CD4-positive, alpha-beta T cell treated with Interleukin-2 at 100 ng/mL for 4 hours (primary cell): Measurements from ENCODE around the gene RFPL4AL1.
"Not testable (repeated sequence)": the region's sequence is repeated elsewhere in the genome, so short reads cannot be mapped to it uniquely, and the experiment has no call there.

ENCODE experiments used
- DNase-seq: peaks from one replicate; pipeline ENCODE4 v3.0.0-alpha.2; 2020; ENCODE audit warnings: low spot score

RFPL4AL1 gene

DNA sequence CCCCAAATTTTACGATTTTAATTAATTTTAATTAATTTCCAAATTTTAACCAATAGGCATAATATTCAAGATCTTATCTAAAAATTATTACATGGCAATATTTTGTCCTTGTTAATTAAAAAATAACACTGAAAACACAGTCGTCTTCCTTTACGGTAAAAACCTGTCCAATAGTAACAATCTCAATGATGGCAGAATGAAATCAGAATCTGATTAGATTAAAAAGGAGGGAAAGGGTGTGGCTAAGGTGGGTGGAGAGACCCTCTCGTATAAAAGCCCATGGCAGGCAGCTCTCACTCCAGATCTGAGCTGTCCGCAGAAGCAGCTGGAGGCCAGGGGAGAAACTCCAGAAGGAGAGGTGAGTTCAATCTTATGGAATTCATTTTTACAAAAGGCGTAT, at the start of gene RFPL4AL1:
Gene RFPL4AL1, plus strand, starts transcription at position 301 of the 400 bp plus-strand sequence. CDS start 2,687 bp downstream, outside the sequence.
- DNase-seq = not testable (repeated sequence)

GRCh38 chr19:55720214-55720746, 48.6 kb upstream of the RFPL4AL1 start:
- no peak for DNase-seq

GRCh38 chr19:55720801-55721200, 48.1 kb upstream of the RFPL4AL1 start:
- no peak for DNase-seq

- no peak for DNase-seq
Measured at GRCh38 chr19:55723491-55723890, 45.4 kb upstream of the RFPL4AL1 start.

- DNase-seq = not testable (repeated sequence)
Measured at GRCh38 chr19:55730378-55730777, 38.5 kb upstream of the RFPL4AL1 start.

GRCh38 chr19:55738302-55738701, 30.6 kb upstream of the RFPL4AL1 start, which contains the start of gene NLRP9:
Gene NLRP9, minus strand, starts transcription at chr19:55738402. Its CDS starts 28 bp downstream, at chr19:55738374.
- no peak for DNase-seq

- DNase-seq = no peak
Measured at GRCh38 chr19:55750715-55751114, 18.2 kb upstream of the RFPL4AL1 start.

DNA sequence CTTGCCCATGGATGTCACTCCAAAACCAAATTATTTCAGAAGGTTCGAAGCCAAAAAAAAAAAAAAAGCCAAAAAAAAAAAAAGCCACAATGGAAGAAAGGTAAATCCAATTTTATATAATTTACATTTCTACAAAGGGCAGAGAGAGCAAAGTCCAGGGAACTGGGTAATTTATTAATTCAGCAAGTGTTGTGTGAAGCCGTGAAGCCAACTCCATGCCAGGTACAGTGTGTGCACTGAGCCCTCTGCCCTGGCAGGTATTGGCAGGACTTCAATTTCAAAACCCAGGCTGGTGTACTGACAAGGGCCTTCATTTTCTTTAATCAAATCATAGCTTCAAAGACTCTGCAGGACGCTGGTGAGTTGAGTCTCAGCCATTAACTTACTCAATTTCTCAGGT, 15.5 kb upstream of the RFPL4AL1 start:
- DNase-seq = no peak

DNA sequence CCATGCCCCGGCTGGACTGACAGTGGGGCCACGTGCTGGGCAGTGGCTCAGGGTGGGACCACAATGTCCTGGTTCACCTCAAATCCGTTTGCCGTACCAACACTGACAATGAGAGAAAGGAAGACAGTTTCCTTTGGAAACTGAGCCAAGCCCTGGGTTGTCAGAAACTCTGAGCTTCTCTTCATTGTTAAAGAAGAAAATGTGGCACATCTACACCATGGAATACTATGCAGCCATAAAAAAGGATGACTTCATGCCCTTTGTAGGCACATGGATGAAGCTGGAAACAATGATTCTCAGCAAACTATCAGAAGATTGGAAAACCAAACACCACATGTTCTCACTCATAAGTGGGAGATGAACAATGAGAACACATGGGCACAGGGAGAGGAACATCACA, 12.1 kb upstream of the RFPL4AL1 start:
- DNase-seq = not testable (repeated sequence)

DNA sequence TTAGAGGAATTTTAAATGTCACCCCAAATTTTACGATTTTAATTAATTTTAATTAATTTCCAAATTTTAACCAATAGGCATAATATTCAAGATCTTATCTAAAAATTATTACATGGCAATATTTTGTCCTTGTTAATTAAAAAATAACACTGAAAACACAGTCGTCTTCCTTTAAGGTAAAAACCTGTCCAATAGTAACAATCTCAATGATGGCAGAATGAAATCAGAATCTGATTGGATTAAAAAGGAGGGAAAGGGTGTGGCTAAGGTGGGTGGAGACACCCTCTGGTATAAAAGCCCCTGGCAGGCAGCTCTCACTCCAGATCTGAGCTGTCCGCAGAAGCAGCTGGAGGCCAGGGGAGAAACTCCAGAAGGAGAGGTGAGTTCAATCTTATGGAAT, 10.1 kb upstream of the RFPL4AL1 start, which contains the start of gene RFPL4A:
Gene RFPL4A, plus strand, starts transcription at position 301 of the 400 bp plus-strand sequence. CDS start 2,704 bp downstream, outside the sequence.
- not testable (repeated sequence) for DNase-seq

- no peak for DNase-seq
Measured at GRCh38 chr19:55766466-55766865, 2.5 kb upstream of the RFPL4AL1 start.

DNA sequence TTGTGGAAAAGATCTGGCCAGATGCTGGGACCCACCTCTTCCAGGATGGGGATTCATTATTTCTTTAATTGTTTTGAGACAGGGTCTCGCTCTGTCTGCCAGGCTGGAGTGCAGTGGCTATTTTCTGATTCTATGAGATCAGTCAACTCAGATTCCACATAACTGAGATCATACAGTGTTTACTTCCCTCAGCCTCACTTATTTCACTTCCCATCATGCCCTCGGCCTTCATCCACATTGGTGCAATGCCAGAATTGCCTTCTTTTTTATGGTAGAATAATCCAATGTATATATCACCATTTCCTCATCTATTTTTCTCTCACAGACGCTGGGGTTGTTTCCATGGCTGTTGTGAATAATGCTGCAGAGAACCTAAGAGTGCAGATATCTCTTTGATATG, 714 bp downstream of the RFPL4AL1 start:
- not testable (repeated sequence) for DNase-seq

DNA sequence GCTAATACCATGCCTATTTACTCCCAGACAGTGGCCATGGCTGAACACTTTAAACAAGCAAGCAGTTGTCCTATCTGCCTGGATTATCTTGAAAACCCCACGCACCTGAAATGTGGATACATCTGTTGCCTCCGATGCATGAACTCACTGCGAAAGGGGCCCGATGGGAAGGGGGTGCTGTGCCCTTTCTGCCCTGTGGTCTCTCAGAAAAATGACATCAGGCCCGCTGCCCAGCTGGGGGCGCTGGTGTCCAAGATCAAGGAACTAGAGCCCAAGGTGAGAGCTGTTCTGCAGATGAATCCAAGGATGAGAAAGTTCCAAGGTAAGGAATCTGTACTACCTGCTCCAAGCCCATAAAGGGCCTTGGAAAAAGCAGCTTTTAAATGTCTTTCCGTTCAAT, 8.6 kb downstream of the RFPL4AL1 start:
- no peak for DNase-seq

DNA sequence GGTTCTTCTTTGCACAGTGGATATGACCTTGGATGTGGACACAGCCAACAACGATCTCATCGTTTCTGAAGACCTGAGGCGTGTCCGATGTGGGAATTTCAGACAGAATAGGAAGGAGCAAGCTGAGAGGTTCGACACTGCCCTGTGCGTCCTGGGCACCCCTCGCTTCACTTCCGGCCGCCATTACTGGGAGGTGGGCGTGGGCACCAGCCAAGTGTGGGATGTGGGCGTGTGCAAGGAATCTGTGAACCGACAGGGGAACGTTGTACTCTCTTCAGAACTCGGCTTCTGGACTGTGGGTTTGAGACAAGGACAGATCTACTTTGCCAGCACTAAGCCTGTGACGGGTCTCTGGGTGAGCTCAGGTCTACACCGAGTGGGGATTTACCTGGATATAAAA, 9.4 kb downstream of the RFPL4AL1 start:
- no peak for DNase-seq

DNA sequence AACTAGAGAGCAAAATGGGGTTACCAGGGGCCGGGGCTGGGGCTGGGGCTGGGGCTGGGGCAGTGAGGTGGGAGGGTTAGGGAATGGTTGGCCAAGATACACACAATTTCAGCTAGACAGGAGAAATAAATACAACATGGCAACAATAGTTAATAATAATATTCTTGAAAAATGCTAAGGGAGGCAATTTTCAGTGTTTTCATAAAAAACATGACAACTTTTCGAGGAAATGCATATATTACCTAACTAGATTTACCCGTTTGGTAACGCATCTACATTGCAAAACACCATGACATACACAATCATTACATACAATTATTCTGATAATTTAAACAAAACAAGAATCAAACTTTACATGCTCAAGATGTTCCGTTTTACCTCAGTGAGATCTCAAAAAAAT, 12.2 kb downstream of the RFPL4AL1 start:
- DNase-seq = no peak

DNA sequence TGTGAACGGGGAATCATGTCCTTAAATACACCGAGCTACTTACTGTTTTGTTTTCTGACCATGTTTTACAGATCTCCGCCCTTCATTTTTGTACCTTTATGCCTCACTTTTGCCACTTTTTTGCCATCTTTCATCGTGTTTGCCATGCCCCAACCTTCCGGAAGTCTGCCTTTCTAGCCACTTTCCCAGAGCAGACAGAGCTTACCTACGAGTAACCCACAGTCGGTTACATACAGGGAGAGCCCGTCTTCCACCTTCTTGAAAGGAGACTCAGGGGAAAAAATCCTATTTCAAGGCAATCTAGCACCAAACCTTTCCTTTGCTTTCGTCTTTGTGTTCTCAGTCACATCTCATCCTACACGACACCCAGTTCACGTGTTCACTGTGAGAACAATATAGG, 26.1 kb downstream of the RFPL4AL1 start:
- DNase-seq = no peak

DNA sequence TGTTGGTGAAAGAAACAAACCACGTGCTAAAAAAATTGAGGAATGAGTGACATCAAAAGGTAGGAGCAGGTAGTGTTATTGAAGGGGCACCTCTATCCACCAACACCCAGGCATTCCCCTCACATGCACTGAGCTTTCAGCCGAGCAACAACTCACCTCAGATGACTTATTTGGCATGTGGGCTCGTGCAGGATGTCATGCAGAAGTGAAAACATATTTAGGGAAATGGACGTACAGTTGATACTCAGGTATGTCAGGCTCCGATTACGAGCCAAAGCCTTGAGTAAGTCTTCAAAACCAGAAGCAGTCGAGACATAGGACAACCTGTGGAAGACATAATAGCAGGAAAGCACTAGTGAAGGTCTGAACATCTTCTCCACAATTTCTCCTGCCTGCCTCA, 32.5 kb downstream of the RFPL4AL1 start:
- no peak for DNase-seq

- DNase-seq = no peak
Measured at GRCh38 chr19:55802281-55802680, 33.4 kb downstream of the RFPL4AL1 start.

GRCh38 chr19:55809381-55810058, 40.6 kb downstream of the RFPL4AL1 start:
- DNase-seq = peak; percentile 3

DNA sequence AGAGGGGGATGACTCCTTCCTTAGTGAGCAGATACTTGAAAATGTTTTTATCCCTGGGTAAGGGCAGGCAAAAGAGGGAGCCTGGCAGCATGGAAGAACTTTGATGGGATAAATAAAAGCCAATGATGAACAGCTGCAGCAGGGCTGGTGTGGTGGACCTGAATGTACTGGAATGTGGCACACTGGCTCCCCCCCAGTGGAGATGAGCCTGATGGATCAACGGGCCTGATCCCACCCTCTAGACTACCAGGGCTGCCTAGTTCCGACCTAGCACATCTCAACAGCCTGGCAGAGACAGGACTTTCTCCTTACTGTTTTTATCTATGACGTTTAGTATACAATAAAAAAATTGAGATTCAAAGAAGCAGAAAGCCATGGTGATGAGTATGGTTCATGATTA, 42.4 kb downstream of the RFPL4AL1 start:
- no peak for DNase-seq

DNA sequence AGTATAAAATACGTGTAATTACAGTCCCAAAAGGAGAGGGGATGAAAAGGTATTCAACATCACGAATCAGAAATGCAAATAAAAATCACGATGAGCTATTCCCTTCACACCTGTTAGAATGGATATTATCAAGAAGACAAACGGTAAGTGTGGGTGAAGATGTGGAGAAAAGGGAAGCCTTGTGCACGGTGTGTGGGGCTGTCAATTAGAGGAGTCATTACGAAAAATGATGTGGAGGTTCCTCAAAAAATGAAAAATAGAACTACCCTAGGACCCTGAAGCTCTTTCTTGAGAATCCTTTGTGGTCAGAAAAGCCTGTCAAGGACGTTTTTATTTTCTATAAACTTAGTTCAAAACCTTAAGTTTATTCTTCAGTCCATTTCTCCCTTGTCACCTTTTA, 43.5 kb downstream of the RFPL4AL1 start:
- DNase-seq = no peak

DNA sequence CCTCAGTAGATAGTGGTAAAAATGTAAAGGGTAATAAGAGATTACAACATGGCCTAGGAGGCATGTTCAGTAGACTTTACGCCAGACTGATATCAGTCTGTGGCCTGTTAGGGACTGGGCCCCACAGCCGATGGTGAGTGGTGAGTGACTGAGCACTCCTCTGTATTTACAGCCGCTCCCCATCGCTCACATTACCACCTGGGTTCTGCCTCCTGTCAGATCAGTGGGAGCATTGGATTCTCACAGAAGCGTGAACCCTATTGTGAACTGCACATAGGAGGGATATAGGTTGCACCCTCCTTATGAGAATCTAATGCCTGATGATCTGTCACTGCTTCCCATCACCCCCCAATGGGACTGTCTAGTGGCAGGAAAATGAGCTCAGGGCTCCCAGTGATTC, 45.0 kb downstream of the RFPL4AL1 start:
- DNase-seq = no peak

DNA sequence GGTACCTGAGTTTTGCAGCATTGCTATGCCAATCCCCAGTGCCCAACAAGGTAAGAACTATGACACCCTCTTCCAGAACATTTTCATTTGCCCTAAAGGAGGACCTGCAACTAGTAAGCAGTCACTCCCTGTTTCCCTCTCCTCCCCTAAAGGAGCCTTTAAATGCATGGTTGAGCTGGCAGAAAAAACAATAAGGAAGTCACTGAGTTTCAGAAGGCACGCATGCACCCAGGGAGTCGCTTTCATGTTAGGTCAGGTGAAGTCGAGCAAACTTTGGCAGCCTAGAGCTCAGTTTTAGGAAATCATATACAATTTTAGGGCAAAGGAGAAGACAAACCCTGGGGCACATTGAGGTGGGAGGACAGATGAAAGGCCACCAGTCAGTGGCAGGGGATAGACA, 51.1 kb downstream of the RFPL4AL1 start:
- no peak for DNase-seq
